ENCODE data around the gene STXBP6. TPM values are rescaled to one million over a fixed set of nuclear protein-coding genes. Genes with fewer than 3 reads are reported as not detected.

Gene STXBP6
- total and polyA plus RNA-seq, 2 experiments from 2014 or later, result 3.8 to 6.4 TPM

- TF ChIP-seq, protein P1, sequence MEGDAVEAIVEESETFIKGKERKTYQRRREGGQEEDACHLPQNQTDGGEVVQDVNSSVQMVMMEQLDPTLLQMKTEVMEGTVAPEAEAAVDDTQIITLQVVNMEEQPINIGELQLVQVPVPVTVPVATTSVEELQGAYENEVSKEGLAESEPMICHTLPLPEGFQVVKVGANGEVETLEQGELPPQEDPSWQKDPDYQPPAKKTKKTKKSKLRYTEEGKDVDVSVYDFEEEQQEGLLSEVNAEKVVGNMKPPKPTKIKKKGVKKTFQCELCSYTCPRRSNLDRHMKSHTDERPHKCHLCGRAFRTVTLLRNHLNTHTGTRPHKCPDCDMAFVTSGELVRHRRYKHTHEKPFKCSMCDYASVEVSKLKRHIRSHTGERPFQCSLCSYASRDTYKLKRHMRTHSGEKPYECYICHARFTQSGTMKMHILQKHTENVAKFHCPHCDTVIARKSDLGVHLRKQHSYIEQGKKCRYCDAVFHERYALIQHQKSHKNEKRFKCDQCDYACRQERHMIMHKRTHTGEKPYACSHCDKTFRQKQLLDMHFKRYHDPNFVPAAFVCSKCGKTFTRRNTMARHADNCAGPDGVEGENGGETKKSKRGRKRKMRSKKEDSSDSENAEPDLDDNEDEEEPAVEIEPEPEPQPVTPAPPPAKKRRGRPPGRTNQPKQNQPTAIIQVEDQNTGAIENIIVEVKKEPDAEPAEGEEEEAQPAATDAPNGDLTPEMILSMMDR (IDR thresholded peaks at IDR 0.05; ENCODE audit: low read depth, low read length), result no peak
- Histone ChIP-seq H3K27ac (no peak overlapping the region), H3K36me3 (no peaks in the 10 kb centered on the region), H3K4me3 (no peak overlapping the region), H3K4me1 (ENCODE audit: low read depth) (no peaks in the 10 kb centered on the region), H3K27me3 (no peaks in the 10 kb centered on the region), H3K9me3 (ENCODE audit: low read depth) (no peaks in the 10 kb centered on the region)
- DNase-seq (ENCODE audit: low read depth in 1 of 2, low spot score in 1 of 2), result no peak
Measured at GRCh38 chr14:24847568-24848095, 202.3 kb downstream of the STXBP6 start.

DNA sequence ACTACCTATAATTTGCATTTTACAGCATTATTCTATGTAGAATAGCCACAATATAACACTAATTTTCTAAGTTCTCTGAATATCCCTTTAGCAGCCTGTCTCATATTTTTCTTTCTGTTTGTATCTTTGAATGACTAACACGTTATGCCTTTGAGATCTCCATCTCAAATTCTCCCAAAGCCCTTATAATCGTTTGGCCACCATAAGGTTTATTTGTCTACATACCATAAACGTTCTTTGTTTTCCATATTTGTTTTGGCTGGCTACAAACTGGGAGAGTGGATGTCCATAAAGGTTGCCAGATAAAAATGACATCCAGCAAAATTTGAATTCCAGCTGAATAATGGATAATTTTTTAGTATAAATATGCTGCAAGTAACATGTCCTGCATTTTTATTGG is 203.7 kb downstream of the STXBP6 start:
- no peaks in the 10 kb centered on the region for H3K36me3 ChIP-seq
- H3K9me3 ChIP-seq (ENCODE audit: low read depth), result no peaks in the 10 kb centered on the region

DNA sequence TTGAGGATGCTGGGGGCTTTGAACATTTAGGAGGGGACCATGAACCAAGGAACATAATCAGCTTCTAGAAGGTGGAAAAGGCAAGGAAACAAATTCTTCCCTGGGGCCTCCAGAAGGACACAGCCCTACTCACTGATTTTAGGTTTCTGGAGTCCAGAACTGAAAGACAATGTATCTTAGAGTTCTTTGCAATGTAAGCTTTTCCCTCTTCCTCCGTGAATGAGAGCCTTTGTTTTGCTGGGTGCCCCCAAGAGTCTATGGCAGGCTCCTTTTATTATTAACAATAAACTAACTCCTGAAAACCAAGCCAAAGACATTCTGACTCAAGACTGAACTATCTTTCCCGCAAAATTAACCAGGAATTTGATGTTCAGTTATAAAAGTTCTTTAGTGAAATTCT is 204.1 kb downstream of the STXBP6 start:
- TF ChIP-seq, protein P1 (IDR thresholded peaks at IDR 0.05; ENCODE audit: low read depth, low read length), result no peak
- Histone ChIP-seq H3K4me1 (ENCODE audit: low read depth) (no peaks in the 10 kb centered on the region), H3K27ac (no peak overlapping the region), H3K9me3 (ENCODE audit: low read depth) (no peaks in the 10 kb centered on the region), H3K27me3 (no peaks in the 10 kb centered on the region), H3K36me3 (no peaks in the 10 kb centered on the region), H3K4me3 (no peak overlapping the region)
- no peak for DNase-seq (ENCODE audit: low read depth in 1 of 2, low spot score in 1 of 2)

More for the DNA sequence above, 203.7 kb downstream of the STXBP6 start:
- Histone ChIP-seq H3K27ac (no peak overlapping the region), H3K4me3 (no peak overlapping the region), H3K4me1 (ENCODE audit: low read depth) (no peaks in the 10 kb centered on the region), H3K27me3 (no peaks in the 10 kb centered on the region)
- TF ChIP-seq, protein P1 (IDR thresholded peaks at IDR 0.05; ENCODE audit: low read depth, low read length), result no peak
- no peak for DNase-seq (ENCODE audit: low read depth in 1 of 2, low spot score in 1 of 2)

GRCh38 chr14:24844011-24844410 is 205.9 kb downstream of the STXBP6 start:
- no peaks in the 10 kb centered on the region for H3K9me3 ChIP-seq (ENCODE audit: low read depth)
- no peaks in the 10 kb centered on the region for H3K27me3 ChIP-seq
- TF ChIP-seq, protein P1 (IDR thresholded peaks at IDR 0.05; ENCODE audit: low read depth, low read length), result no peak
- H3K27ac ChIP-seq, result no peak overlapping the region
- no peak for DNase-seq (ENCODE audit: low read depth in 1 of 2, low spot score in 1 of 2)
- no peak overlapping the region for H3K4me3 ChIP-seq
- peaks cover 10% of the 10 kb centered on the region for H3K4me1 ChIP-seq (ENCODE audit: low read depth)
- no peaks in the 10 kb centered on the region for H3K36me3 ChIP-seq

GRCh38 chr14:24843494-24843893 is 206.5 kb downstream of the STXBP6 start:
- H3K9me3 ChIP-seq (ENCODE audit: low read depth), result no peaks in the 10 kb centered on the region
- no peak for DNase-seq (ENCODE audit: low read depth in 1 of 2, low spot score in 1 of 2)
- H3K27ac ChIP-seq, result no peak overlapping the region
- no peak overlapping the region for H3K4me3 ChIP-seq
- no peaks in the 10 kb centered on the region for H3K36me3 ChIP-seq
- peaks cover 15% of the 10 kb centered on the region for H3K4me1 ChIP-seq (ENCODE audit: low read depth)
- TF ChIP-seq, protein P1 (IDR thresholded peaks at IDR 0.05; ENCODE audit: low read depth, low read length), result no peak
- no peaks in the 10 kb centered on the region for H3K27me3 ChIP-seq

Measured in cardiac muscle cell (in vitro differentiated cells and primary cell).